ENCODE measurements around the gene ALG14. TPM values are rescaled to one million over a fixed set of nuclear protein-coding genes. Genes with fewer than 3 reads are reported as not detected.
"Not testable (repeated sequence)": the region's sequence is repeated elsewhere in the genome, so short reads cannot be mapped to it uniquely, and the experiment has no call there.

ALG14 gene
- total RNA-seq, 6 experiments from 2014 or later: 8.8 to 14.0 (median 11.9) TPM

DNA sequence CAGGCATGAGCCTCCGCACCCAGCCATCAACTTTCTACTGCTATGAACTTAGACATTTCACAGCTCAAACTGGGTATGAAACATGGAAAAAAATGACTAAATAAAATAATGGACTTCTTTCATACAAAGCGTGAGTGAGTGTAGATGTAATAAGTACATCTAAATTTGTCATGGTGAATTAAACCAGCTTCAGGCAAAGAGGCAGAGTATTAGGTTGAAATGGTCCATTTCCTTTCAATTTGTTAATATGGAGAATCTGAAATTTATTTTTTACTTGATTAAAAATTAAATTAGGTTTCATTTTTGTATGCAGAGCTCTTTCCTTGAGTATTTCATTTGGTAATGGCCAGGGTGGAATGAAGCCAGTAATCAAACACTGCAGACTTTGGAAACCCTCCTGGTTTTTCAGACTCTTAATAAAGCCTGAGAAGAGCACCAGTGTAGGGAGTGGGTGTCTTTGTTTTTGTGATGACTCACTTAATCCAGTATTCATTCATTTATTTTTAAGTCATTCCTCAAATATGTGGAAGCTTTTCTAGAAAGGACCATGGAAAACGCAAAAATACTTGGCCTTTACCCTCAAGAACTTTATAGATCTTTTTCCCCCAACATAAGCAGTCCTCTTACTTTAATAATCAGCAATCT lies 49.2 kb downstream of the ALG14 start:
- Mint-ChIP-seq H3K27ac (peak overlapping the region; percentile 84), H3K36me3 (ENCODE audit: low read depth) (peaks cover 28% of the 10 kb centered on the region), H3K27me3 (ENCODE audit: insufficient read depth) (no peaks in the 10 kb centered on the region), H3K4me3 (peak overlapping the region; percentile 74), H3K9me3 (peaks cover under 1% of the 10 kb centered on the region; the same call in 1 of the 2 replicates), H3K4me1 (ENCODE audit: low read depth) (peaks cover 67% of the 10 kb centered on the region)
- no peak for TF ChIP-seq CTCF (IDR thresholded peaks at IDR 0.05)
- DNase-seq: peak; percentile 58

DNA sequence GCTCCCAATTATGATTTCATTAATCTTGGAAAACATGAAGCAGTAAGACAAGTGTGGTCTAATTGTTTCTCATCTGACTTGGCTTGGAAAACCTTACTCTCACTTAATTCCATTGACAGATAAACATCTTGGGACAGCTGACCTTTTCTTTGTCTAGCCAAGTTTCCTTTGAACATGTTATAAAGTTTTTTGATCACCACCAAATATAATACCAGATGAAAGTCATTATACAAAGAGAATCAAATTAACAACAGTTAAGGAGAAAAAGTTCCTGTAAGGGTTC lies 50.2 kb downstream of the ALG14 start:
- H3K36me3 Mint-ChIP-seq (ENCODE audit: low read depth): peaks cover 22% of the 10 kb centered on the region
- no peaks in the 10 kb centered on the region for H3K27me3 Mint-ChIP-seq (ENCODE audit: insufficient read depth)
- H3K4me1 Mint-ChIP-seq (ENCODE audit: low read depth): peaks cover 72% of the 10 kb centered on the region
- no peak for DNase-seq
- peak overlapping the region; percentile 77 for H3K4me3 Mint-ChIP-seq
- H3K27ac Mint-ChIP-seq: peak overlapping the region; percentile 84
- no peak for TF ChIP-seq CTCF (IDR thresholded peaks at IDR 0.05)
- H3K9me3 Mint-ChIP-seq: no peaks in the 10 kb centered on the region

DNA sequence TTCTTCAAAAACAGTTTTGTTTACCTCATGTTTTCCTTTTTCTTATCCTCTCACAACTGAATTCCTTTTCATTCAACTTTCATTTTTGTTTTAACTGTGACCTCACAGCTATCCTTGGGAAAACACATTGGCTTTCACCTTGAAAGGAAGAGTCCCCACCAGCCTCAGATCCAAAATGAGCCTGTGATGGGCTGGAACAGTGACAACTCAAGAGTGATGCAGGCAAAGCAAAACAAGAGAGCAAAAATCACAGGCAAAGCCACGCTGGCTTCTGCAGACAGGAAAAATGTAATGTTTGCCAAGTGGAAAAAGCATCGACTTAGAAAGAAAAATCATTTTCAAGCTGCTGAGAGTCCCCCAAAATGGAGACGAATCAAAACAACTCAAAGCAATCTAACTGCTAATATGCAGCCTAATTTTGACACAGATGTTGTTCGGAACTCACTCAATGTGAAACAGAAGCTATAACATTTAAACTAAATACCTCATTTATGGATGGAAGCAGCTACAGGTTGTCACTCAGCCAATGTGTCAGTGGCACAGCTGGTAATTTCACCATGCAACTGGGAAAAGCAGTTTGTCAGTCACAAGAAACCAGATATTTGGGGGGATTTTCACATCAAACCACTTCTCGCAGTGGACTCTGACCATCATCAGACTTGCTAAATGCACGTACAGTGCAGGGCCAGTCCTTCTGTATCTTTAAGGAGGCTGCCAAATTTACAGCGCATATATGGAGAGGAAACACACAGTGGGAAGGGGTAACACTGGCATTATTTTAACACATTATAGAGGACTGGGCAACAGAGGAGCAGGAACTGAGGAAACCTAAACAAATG lies 50.7 kb downstream of the ALG14 start:
- peaks cover 22% of the 10 kb centered on the region for H3K36me3 Mint-ChIP-seq (ENCODE audit: low read depth)
- H3K27me3 Mint-ChIP-seq (ENCODE audit: insufficient read depth): no peaks in the 10 kb centered on the region; the same call in 1 of the 2 replicates
- H3K9me3 Mint-ChIP-seq: no peaks in the 10 kb centered on the region
- DNase-seq: no peak
- H3K27ac Mint-ChIP-seq: peak overlapping the region; percentile 84
- no peak for TF ChIP-seq CTCF (IDR thresholded peaks at IDR 0.05)
- peaks cover 67% of the 10 kb centered on the region for H3K4me1 Mint-ChIP-seq (ENCODE audit: low read depth)
- H3K4me3 Mint-ChIP-seq: peak overlapping the region; percentile 77

DNA sequence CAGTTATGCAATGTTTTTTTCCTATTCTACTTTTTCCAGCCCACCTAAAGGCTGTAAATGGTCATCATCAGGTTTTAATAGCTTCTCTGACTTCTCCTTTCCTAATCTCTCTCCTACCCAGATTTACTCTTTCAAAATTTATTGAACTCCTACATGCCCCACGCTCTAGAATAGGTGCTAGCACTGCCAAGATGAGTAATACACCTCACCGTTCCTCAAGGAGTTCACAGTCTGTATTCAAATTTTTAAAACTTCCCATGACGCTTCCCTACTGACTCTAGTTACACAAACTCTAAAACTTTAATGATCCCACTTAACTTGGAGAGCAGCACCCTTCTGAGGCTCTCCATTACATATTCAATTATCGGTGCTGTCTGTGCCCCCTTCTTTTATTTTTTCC lies 51.6 kb downstream of the ALG14 start:
- H3K27me3 Mint-ChIP-seq (ENCODE audit: insufficient read depth): no peaks in the 10 kb centered on the region; the same call in 1 of the 2 replicates
- peak overlapping the region; percentile 77 for H3K4me3 Mint-ChIP-seq
- no peak overlapping the region for H3K27ac Mint-ChIP-seq
- H3K4me1 Mint-ChIP-seq (ENCODE audit: low read depth): peaks cover 58% of the 10 kb centered on the region
- H3K36me3 Mint-ChIP-seq (ENCODE audit: low read depth): peaks cover 18% of the 10 kb centered on the region
- DNase-seq: no peak
- no peaks in the 10 kb centered on the region for H3K9me3 Mint-ChIP-seq
- no peak for TF ChIP-seq CTCF (IDR thresholded peaks at IDR 0.05)

GRCh38 chr1:95019466-95019865 lies 53.3 kb downstream of the ALG14 start:
- DNase-seq; H3K27me3 Mint-ChIP-seq (ENCODE audit: insufficient read depth); H3K36me3 Mint-ChIP-seq (ENCODE audit: low read depth); H3K4me3 Mint-ChIP-seq; H3K27ac Mint-ChIP-seq; H3K9me3 Mint-ChIP-seq: not testable (repeated sequence)
- peaks cover 52% of the 10 kb centered on the region for H3K4me1 Mint-ChIP-seq (ENCODE audit: low read depth)

Measured in HFFc6 (cell line).